Liver (tissue), 9 donors: Measurements from ENCODE around the gene EBF3. TPM values are rescaled to one million over a fixed set of nuclear protein-coding genes. Genes with fewer than 3 reads are reported as not detected.

Experiments used
- DNase-seq: peaks from one replicate; pipeline ENCODE4 v3.0.0-alpha.2; 2017; ENCODE audit warnings: low spot score
- H3K27ac ChIP-seq, 2 donors: one replicate each; pipeline ENCODE4 v1.7.0; 2013; ENCODE audit warnings: inconsistent platforms in 2 of 2, low read length in 2 of 2, control low read depth in 1 of 2, low read depth in 1 of 2, mild to moderate bottlenecking in 1 of 2
- H3K27me3 ChIP-seq, 4 donors: one replicate each; pipeline versions ENCODE4 v1.6.1 to v1.7.0; 2013; ENCODE audit warnings: low read length in 3 of 4, inconsistent platforms in 1 of 4, mild to moderate bottlenecking in 1 of 4, moderate library complexity in 1 of 4; ENCODE audit not compliant: control insufficient read depth in 4 of 4, insufficient read depth in 4 of 4
- H3K36me3 ChIP-seq, 4 donors: one replicate each; pipeline versions ENCODE4 v1.6.1 to v1.7.0; 2013; ENCODE audit warnings: low read length in 3 of 4, mild to moderate bottlenecking in 3 of 4, low read depth in 1 of 4, moderate library complexity in 1 of 4; ENCODE audit not compliant: control insufficient read depth in 4 of 4, insufficient read depth in 3 of 4
- H3K4me1 ChIP-seq, 4 donors: one replicate each; pipeline versions ENCODE4 v1.6.1 to v1.7.0; 2013; ENCODE audit warnings: low read length in 3 of 4, mild to moderate bottlenecking in 3 of 4, moderate library complexity in 1 of 4; ENCODE audit not compliant: control insufficient read depth in 4 of 4, insufficient read depth in 4 of 4
- H3K4me3 ChIP-seq, 3 donors: one replicate each; pipeline versions ENCODE4 v1.6.1 to v1.7.0; 2013; ENCODE audit warnings: low read length in 3 of 3, control low read depth in 1 of 3, low read depth in 1 of 3, mild to moderate bottlenecking in 1 of 3
- H3K9ac ChIP-seq, 2 donors: one replicate each; pipeline ENCODE4 v1.7.0; 2013; ENCODE audit warnings: low read length in 2 of 2, mild to moderate bottlenecking in 2 of 2, moderate library complexity in 2 of 2, control low read depth in 1 of 2, low read depth in 1 of 2
- H3K9me3 ChIP-seq, 4 donors: one replicate each; pipeline versions ENCODE4 v1.6.1 to v1.7.0; 2013; ENCODE audit warnings: low read length in 3 of 4; ENCODE audit not compliant: control insufficient read depth in 4 of 4
- EGR1 ChIP-seq, 2 donors: IDR thresholded peaks; 2 replicates each; pipeline ENCODE4 v1.6.1; 2016 to 2018; ENCODE audit warnings: antibody characterized with exemption in 2 of 2, low read depth in 2 of 2
- FOXA1 ChIP-seq: IDR thresholded peaks from 2 replicates; pipeline ENCODE4 v1.6.1; 2016; ENCODE audit warnings: antibody characterized with exemption
- FOXA2 ChIP-seq: IDR thresholded peaks from 2 replicates; pipeline ENCODE4 v1.6.1; 2016; ENCODE audit warnings: antibody characterized with exemption
- GABPA ChIP-seq, 2 donors: IDR thresholded peaks in 1 of 2; conservative IDR thresholded peaks in 1 of 2; 2 replicates each; pipeline ENCODE4 v1.6.1; 2016; ENCODE audit warnings: antibody characterized with exemption in 2 of 2, mild to moderate bottlenecking in 1 of 2, moderate library complexity in 1 of 2
- HNF4A ChIP-seq, 2 donors: conservative IDR thresholded peaks; 2 replicates each; pipeline ENCODE4 v1.6.1; 2016; ENCODE audit warnings: antibody characterized with exemption in 2 of 2, mild to moderate bottlenecking in 2 of 2
- HNF4G ChIP-seq: IDR thresholded peaks from 2 replicates; pipeline ENCODE4 v1.6.1; 2016; ENCODE audit warnings: antibody characterized with exemption
- JUND ChIP-seq, 2 donors: IDR thresholded peaks; 2 replicates each; pipeline ENCODE4 v1.6.1; 2016; ENCODE audit warnings: antibody characterized with exemption in 2 of 2
- NR2F2 ChIP-seq: IDR thresholded peaks from 2 replicates; pipeline ENCODE4 v1.6.1; 2016; ENCODE audit warnings: antibody characterized with exemption
- RAD21 ChIP-seq, 2 donors: IDR thresholded peaks; 2 replicates each; pipeline ENCODE4 v1.6.1; 2016; ENCODE audit warnings: antibody characterized with exemption in 2 of 2, mild to moderate bottlenecking in 2 of 2
- RXRA ChIP-seq, 2 donors: IDR thresholded peaks; 2 replicates each; pipeline ENCODE4 v1.6.1; 2017 to 2018; ENCODE audit warnings: antibody characterized with exemption in 2 of 2, mild to moderate bottlenecking in 1 of 2
- SP1 ChIP-seq: IDR thresholded peaks from 2 replicates; pipeline ENCODE4 v1.6.1; 2018; ENCODE audit warnings: antibody characterized with exemption, mild to moderate bottlenecking
- TAF1 ChIP-seq: conservative IDR thresholded peaks from 2 replicates; pipeline ENCODE4 v1.6.1; 2016; ENCODE audit warnings: antibody characterized with exemption, mild to moderate bottlenecking
- WGBS: extraction: QIAGEN DNeasy Blood & Tissue Kit; methylation state at CpG from one replicate; pipeline ENCODE4 v1.1.7; 2013; 5-methylcytosine and 5-hydroxymethylcytosine counted together
- polyA plus RNA-seq, 2 donors: library from polyadenylated mRNA; stranded (reverse) in 1 of 2; unstranded in 1 of 2; fragments of 200-250 nt in 1 of 2; fragments of >200 nt in 1 of 2; fragmentation: Nextera tagmentation in 1 of 2; extraction: Ambion mirVana in 1 of 2; gene quantifications; one replicate each; pipeline versions ENCODE4 v1.2.1 to v1.2.3, GENCODE V29; 2013 to 2015
- total RNA-seq, 2 donors: library from RNA; depleted of rRNA; stranded (reverse); fragments of >200 nt; gene quantifications; one replicate each; pipeline ENCODE4 v1.2.3, GENCODE V29; 2014
- TF ChIP-seq, protein P1 (sequence below): fragments of 150-350 bp; IDR thresholded peaks from 2 replicates; pipeline ENCODE4 v1.5.1; 2017; ENCODE audit warnings: improper control_type of control experiment, low read depth, low read length; ENCODE audit not compliant: missing input control
- TF ChIP-seq, protein P2 (sequence below): IDR thresholded peaks from 2 replicates; pipeline ENCODE4 v1.6.1; 2016; ENCODE audit warnings: antibody characterized with exemption, mild to moderate bottlenecking
- TF ChIP-seq, protein P3 (sequence below): IDR thresholded peaks from 2 replicates; pipeline ENCODE4 v1.6.1; 2016; ENCODE audit warnings: antibody characterized with exemption
- TF ChIP-seq, protein P4 (sequence below): IDR thresholded peaks from 2 replicates; pipeline ENCODE4 v1.6.1; 2016; ENCODE audit warnings: antibody characterized with exemption
- donor health status: healthy.
- donor health status: healthy.
- donor health status: healthy.
- donor health status: healthy.
- donor health status: healthy.

Gene EBF3
- total and polyA plus RNA-seq, 4 donors, result 0.02 to 0.08 TPM; not detected in 2

- Histone ChIP-seq H3K36me3 (no peaks in the 10 kb centered on the region), H3K4me3 (no peak overlapping the region), H3K9me3 (no peaks in the 10 kb centered on the region), H3K4me1 (no peaks in the 10 kb centered on the region), H3K9ac (no peak overlapping the region), H3K27me3 (peaks cover 0 to 2% (median 0%) of the 10 kb centered on the region in 4 donors), H3K27ac (no peak overlapping the region)
- no peak for DNase-seq
- WGBS, result 92% methylated on average over 15 of the region's 15 CpGs
- TF ChIP-seq GABPA (IDR thresholded peaks at IDR 0.05 in 1 of 2, conservative IDR thresholded peaks at IDR 0.05 in 1 of 2), result no peak
- no peak for TF ChIP-seq EGR1 (IDR thresholded peaks at IDR 0.05; ENCODE audit: low read depth in 2 of 2)
- no peak for TF ChIP-seq FOXA2
- TF ChIP-seq RAD21 (IDR thresholded peaks at IDR 0.05), result no peak
- no peak for TF ChIP-seq FOXA1
- TF ChIP-seq, protein P1, sequence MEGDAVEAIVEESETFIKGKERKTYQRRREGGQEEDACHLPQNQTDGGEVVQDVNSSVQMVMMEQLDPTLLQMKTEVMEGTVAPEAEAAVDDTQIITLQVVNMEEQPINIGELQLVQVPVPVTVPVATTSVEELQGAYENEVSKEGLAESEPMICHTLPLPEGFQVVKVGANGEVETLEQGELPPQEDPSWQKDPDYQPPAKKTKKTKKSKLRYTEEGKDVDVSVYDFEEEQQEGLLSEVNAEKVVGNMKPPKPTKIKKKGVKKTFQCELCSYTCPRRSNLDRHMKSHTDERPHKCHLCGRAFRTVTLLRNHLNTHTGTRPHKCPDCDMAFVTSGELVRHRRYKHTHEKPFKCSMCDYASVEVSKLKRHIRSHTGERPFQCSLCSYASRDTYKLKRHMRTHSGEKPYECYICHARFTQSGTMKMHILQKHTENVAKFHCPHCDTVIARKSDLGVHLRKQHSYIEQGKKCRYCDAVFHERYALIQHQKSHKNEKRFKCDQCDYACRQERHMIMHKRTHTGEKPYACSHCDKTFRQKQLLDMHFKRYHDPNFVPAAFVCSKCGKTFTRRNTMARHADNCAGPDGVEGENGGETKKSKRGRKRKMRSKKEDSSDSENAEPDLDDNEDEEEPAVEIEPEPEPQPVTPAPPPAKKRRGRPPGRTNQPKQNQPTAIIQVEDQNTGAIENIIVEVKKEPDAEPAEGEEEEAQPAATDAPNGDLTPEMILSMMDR, result no peak
- TF ChIP-seq SP1, result no peak
- TF ChIP-seq HNF4G, result no peak
- TF ChIP-seq, protein P2, sequence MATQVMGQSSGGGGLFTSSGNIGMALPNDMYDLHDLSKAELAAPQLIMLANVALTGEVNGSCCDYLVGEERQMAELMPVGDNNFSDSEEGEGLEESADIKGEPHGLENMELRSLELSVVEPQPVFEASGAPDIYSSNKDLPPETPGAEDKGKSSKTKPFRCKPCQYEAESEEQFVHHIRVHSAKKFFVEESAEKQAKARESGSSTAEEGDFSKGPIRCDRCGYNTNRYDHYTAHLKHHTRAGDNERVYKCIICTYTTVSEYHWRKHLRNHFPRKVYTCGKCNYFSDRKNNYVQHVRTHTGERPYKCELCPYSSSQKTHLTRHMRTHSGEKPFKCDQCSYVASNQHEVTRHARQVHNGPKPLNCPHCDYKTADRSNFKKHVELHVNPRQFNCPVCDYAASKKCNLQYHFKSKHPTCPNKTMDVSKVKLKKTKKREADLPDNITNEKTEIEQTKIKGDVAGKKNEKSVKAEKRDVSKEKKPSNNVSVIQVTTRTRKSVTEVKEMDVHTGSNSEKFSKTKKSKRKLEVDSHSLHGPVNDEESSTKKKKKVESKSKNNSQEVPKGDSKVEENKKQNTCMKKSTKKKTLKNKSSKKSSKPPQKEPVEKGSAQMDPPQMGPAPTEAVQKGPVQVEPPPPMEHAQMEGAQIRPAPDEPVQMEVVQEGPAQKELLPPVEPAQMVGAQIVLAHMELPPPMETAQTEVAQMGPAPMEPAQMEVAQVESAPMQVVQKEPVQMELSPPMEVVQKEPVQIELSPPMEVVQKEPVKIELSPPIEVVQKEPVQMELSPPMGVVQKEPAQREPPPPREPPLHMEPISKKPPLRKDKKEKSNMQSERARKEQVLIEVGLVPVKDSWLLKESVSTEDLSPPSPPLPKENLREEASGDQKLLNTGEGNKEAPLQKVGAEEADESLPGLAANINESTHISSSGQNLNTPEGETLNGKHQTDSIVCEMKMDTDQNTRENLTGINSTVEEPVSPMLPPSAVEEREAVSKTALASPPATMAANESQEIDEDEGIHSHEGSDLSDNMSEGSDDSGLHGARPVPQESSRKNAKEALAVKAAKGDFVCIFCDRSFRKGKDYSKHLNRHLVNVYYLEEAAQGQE, result no peak
- no peak for TF ChIP-seq HNF4A (conservative IDR thresholded peaks at IDR 0.05)
- TF ChIP-seq, protein P3, sequence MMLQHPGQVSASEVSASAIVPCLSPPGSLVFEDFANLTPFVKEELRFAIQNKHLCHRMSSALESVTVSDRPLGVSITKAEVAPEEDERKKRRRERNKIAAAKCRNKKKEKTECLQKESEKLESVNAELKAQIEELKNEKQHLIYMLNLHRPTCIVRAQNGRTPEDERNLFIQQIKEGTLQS, result no peak
- no peak for TF ChIP-seq RXRA (IDR thresholded peaks at IDR 0.05)
- TF ChIP-seq NR2F2, result no peak
- TF ChIP-seq, protein P4, sequence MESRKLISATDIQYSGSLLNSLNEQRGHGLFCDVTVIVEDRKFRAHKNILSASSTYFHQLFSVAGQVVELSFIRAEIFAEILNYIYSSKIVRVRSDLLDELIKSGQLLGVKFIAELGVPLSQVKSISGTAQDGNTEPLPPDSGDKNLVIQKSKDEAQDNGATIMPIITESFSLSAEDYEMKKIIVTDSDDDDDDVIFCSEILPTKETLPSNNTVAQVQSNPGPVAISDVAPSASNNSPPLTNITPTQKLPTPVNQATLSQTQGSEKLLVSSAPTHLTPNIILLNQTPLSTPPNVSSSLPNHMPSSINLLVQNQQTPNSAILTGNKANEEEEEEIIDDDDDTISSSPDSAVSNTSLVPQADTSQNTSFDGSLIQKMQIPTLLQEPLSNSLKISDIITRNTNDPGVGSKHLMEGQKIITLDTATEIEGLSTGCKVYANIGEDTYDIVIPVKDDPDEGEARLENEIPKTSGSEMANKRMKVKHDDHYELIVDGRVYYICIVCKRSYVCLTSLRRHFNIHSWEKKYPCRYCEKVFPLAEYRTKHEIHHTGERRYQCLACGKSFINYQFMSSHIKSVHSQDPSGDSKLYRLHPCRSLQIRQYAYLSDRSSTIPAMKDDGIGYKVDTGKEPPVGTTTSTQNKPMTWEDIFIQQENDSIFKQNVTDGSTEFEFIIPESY, result no peak
Observed at GRCh38 chr10:129908406-129908805, 55.7 kb downstream of the EBF3 start.

DNA sequence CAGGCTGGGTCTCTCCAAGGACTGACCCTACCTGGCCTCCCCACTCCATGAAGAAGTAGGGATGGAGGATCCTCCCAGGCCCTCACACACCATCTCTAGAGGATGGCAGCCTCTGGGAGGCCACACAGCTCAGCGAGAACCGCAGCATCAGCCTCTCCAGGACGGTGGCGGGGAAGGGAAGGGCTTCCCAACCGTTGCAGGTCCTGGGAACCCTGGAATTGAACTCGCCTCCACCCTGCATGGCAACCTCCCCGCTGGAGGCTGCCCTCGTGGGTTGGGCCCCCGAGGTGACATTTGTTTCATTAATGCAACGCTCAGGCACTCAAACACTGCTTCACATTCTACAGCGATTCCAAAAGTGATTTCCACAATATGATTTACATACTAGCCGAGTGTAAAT, 58.5 kb downstream of the EBF3 start:
- H3K9me3 ChIP-seq, result no peaks in the 10 kb centered on the region
- H3K4me1 ChIP-seq, result no peaks in the 10 kb centered on the region
- no peak overlapping the region for H3K9ac ChIP-seq
- TF ChIP-seq NR2F2, result no peak
- TF ChIP-seq, protein P1, result no peak
- no peak for TF ChIP-seq EGR1 (IDR thresholded peaks at IDR 0.05; ENCODE audit: low read depth in 2 of 2)
- TF ChIP-seq TAF1, result no peak
- TF ChIP-seq SP1, result no peak
- no peak for TF ChIP-seq JUND (IDR thresholded peaks at IDR 0.05)
- no peak for TF ChIP-seq HNF4A (conservative IDR thresholded peaks at IDR 0.05)
- no peak for DNase-seq
- no peak overlapping the region for H3K4me3 ChIP-seq
- H3K27ac ChIP-seq, result no peak overlapping the region
- peaks cover 0 to 3% (median under 1%) of the 10 kb centered on the region in 4 donors for H3K27me3 ChIP-seq
- WGBS, result 83% methylated on average over 12 of the region's 12 CpGs
- no peaks in the 10 kb centered on the region for H3K36me3 ChIP-seq
